IPS-18c (cell line): ENCODE measurements around the gene VPS51.
A peak's percentile ranks its signal among the peaks of the same experiment; 100 is the strongest.
"Not testable (repeated sequence)": the region's sequence is repeated elsewhere in the genome, so short reads cannot be mapped to it uniquely, and the experiment has no call there.

Experiments
- H3K4me3 ChIP-seq: 2 replicates; pipeline ENCODE4 v1.7.0; 2013; ENCODE audit warnings: low read depth, mild to moderate bottlenecking, low read length, moderate library complexity; ENCODE audit not compliant: insufficient read depth
- H3K9me3 ChIP-seq: one replicate; pipeline ENCODE4 v1.6.1; 2013; ENCODE audit warnings: mild to moderate bottlenecking, low read length, moderate library complexity; ENCODE audit not compliant: control insufficient read depth, insufficient read depth

VPS51 gene

DNA sequence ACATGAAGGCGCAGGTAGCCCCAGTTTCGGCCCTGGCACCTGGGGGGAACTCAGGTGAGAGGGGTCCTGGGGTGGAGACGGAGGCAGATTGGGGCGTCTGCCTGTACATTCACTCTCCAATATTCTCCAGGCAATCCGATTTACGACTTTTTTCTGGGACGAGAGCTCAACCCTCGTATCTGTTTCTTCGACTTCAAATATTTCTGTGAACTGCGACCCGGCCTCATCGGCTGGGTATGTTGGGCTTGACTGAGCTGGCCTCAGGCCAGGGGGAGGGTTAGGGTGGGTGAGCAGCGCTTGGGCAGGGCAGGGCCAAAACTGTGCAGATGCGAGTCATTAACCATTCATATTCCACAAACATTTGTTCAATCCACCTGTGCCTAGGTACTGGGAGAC lies 17.3 kb downstream of the VPS51 start:
- peak overlapping the region; percentile 83; the same call in 1 of the 2 replicates for H3K4me3 ChIP-seq
- peaks cover 3% of the 10 kb centered on the region for H3K9me3 ChIP-seq

- H3K9me3 ChIP-seq = peaks cover 2% of the 10 kb centered on the region
- no peak overlapping the region for H3K4me3 ChIP-seq
Observed at GRCh38 chr11:65113839-65114238, 17.8 kb downstream of the VPS51 start.

DNA sequence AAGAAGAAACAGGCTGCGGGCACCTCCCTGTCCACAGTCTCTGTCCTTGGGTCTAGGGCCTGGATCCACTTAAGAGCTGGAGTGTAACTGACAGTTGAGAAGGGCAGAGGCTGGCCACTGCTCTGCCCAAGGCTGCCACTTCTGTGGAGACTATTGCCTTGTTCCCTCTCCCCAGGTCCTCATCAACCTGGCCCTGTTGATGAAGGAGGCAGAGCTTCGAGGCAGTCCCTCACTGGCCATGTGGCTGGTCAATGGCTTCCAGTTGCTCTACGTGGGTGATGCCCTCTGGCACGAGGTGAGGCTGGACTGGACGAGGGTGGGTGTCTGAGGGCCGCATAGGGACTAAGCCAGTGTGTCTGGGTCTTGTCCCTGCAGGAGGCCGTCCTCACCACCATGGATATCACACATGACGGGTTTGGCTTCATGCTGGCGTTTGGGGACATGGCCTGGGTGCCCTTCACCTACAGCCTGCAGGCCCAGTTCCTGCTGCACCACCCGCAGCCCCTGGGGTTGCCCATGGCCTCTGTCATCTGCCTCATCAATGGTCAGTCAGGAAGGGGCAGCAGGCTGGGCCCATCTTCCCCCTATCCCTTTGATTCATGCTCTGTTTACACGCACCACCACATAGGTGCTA lies 18.6 kb downstream of the VPS51 start:
- Histone ChIP-seq H3K4me3 (no peak overlapping the region), H3K9me3 (peaks cover 2% of the 10 kb centered on the region)

DNA sequence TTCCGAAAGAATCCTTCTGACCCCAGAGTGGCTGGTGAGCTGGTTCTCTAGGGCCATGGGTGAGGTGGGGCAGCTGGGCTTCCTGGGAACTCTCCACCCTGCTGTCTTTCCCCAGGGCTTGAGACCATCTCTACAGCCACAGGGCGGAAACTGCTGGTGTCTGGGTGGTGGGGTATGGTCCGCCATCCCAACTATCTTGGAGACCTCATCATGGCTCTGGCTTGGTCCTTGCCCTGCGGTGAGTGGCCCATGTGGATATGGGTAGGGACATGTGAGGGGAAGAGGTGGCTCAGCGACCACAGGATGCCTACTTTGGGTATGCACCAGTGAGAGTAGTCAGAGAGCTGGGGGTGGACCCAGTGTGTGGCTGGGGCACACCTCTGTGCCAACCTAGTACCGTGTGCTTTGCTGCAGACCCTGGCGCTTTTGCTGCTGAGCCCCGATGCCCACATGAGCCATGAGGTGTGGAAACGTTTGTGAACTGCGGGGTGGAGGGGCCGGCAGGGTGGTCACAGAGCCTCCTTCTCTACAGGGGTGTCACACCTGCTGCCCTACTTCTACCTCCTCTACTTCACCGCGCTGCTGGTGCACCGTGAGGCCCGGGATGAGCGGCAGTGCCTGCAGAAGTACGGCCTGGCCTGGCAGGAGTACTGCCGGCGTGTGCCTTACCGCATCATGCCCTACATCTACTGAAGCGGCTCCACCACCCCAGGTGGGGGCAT lies 19.5 kb downstream of the VPS51 start:
- Histone ChIP-seq H3K4me3 (no peak overlapping the region), H3K9me3 (peaks cover 2% of the 10 kb centered on the region)

- Histone ChIP-seq H3K4me3 (peak overlapping the region; percentile 96), H3K9me3 (peaks cover 2% of the 10 kb centered on the region)
Observed at GRCh38 chr11:65116370-65117205, 20.6 kb downstream of the VPS51 start.

DNA sequence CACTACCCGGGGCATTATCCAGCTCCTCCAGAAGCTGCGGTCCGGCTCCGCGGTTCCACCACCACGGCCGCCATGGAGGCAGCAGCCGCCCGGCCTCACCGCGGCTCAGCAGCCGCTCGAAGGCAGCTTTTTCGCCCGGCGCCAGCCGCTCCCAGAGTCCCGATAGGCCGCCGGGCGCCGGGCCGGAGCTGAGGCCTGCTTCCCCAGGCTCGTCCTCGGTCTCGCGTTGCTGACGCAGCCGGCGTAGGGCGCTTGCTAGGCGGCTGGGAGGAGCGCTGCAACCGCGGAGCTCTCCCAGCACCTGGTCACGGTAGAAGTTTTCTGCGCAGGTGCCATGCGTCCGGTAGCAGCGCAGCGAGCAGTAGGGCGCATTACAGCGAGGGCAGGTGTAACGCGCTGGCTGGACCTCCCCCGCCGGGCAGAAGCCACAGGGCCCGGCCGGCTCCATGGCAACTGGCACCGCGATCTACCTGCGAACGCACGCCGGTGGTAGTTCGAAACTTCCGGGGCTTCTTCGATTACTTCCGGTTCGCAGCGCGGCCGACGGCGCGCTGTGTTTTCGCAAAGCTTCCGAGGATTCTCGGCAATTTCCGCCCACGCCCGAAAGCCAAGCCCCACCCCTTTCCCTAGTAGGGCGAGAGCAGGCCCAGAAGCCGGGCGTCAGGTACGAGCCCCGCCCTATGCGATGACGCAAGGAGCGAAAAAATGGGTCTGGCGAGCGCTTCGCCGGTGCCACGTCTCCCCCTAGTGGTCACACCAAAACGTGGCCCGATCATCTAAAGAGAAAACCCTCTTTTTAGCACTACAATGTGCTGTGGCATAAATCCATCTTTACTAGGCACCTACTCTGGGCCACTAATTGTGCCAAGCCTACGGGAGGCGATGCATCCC lies 21.4 kb downstream of the VPS51 start, which contains the start of gene ZNHIT2:
Gene ZNHIT2 (minus strand): TSS at position 496 of the 891 bp plus-strand sequence. CDS start 48 bp downstream, at position 448.
- H3K4me3 ChIP-seq = peak within 1 kb of the TSS; percentile 96
- no peaks in the 10 kb centered on the region for H3K9me3 ChIP-seq

GRCh38 chr11:65118097-65118837 lies 22.3 kb downstream of the VPS51 start:
- H3K4me3 ChIP-seq = no peak overlapping the region
- H3K9me3 ChIP-seq = no peaks in the 10 kb centered on the region

DNA sequence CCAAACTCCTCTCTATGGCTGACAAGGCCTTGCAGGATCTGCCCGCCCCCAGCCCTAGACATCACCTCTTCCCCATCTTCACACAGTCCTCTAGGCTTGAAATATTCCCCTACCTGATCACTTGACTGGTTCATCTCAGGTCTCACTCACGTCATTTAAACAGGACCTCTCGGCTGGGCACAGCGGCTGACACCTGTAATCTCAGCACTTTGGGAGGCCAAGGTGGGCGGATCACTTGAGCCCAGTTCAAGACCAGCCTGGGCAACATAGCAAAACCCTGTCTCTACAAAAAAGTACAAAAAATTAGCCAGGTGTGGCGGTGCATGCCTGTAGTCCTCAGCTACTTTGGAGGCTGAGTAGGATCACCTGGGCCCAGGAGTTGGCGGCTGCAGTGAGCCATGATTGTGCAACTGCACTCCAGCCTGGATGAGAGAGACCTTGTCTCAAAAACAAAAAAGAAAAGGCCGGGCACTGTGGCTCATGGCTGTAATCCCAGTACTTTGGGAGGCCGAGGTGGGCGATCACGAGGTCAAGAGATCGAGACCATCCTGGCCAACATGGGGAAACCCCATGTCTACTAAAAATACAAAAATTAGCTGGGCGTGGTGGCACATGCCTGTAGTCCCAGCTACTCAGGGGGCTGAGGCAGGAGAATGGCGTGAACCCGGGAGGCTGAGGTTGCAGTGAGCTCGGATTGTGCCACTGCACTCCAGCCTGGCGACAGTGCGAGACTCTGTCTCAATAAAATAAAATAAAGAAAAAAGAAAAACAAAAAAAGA lies 23.1 kb downstream of the VPS51 start:
- H3K4me3 ChIP-seq, H3K9me3 ChIP-seq: not testable (repeated sequence)

DNA sequence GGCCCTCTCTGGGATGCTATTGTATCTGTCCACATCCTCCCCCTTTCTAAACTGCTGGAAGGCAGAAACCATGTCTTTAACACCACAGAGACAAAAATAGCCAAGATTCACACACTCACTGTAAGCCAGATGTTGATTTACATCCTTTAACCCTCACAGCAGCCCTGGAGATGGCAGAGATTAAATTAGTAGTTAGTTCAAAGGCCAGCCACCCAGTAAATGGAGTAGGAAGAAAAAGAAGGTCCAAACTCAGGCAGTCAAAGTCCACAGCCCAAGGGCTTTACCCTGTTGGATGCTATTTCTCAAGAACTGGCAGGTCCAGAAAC lies 23.6 kb downstream of the VPS51 start:
- Histone ChIP-seq H3K9me3 (no peaks in the 10 kb centered on the region), H3K4me3 (no peak overlapping the region)

DNA sequence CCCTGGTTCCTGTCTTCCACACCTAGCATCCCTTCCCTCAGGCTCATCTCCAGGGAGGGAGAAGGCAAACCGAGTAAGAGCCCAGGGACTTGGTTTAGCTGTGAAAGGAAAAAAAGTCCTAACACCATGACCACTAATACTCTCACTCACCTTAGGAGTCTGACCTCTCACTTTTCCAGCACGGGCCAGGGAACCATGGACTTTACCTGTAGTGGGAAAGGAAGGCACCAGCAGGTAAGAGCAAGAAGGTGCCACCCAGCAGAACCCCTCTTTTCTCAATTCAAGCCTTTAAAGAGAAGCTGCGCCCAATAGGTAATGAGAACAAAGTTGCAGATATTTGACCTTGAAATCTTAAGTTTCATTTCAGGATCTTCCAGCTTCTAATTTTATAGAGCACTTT lies 24.8 kb downstream of the VPS51 start:
- no peaks in the 10 kb centered on the region for H3K9me3 ChIP-seq
- peak overlapping the region; percentile 90 for H3K4me3 ChIP-seq

DNA sequence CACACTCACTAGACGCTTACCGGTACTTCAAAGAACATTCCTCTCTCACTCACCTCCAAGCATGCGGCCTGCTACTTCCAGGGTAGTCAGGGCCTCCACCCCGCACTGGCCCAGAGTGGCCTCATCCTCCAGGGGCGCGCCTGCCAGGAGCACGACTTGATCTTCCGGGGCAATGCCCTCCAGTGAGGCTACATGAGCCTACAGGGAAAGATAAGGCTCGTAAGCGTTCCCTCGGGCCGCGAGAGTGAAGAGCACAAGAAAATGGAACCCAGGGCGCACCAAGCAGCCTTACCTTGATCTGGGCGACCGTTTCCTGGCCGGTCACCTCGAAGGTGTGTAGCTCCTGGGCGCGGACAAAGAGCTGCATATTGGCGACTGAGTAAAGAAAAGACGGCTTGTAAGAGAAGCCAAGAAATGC lies 25.4 kb downstream of the VPS51 start:
- Histone ChIP-seq H3K4me3 (peak overlapping the region; percentile 90), H3K9me3 (no peaks in the 10 kb centered on the region)

DNA sequence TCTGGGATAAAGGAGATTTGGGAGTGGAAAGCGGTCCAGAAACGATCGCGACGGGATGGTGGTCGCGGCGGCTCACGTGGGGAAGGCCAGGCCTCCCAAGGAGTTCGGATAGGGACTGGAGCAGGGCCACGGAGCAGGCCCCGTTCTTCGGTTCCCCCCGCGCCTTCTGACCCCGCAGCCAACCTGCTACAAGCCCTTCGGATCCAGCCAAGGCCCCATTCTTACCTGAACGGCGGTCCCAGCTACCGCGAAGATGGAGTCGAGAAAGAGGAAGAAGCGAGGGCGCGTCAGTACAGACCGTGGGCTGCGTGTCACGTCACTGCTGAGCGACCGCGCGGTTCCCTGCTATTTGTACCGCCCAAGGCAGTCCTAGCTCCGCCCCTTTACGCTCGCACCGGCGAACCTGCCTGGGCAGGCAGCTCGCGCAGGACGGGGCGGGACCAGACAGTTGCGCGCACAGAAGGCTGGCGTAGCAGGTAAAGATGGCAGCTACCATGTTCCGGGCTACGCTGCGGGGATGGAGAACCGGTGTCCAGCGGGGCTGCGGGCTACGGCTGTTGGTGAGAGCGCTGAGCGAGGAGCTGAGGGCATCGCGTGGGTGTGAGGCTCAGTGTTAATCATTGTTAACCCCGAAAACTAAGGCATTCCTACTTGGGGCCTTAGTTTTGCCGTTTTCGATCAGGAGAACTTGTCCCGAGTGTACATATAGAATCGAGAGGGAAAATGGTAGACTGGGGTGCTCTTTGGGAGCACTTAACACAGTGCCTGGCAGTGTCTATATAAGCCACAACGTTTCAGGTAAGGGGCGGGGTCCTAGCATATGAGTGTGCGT lies 26.1 kb downstream of the VPS51 start, which contains the start of the genes FAU and MRPL49:
Gene FAU (minus strand): TSS at position 270 of the 832 bp plus-strand sequence. CDS start 321 bp downstream, outside the sequence.
Gene MRPL49 (plus strand): TSS at position 457 of the 832 bp plus-strand sequence. CDS start 26 bp downstream, at position 483.
- Histone ChIP-seq H3K9me3 (no peaks in the 10 kb centered on the region), H3K4me3 (peak within 1 kb of the TSS; percentile 90)

- no peak overlapping the region for H3K4me3 ChIP-seq
- no peaks in the 10 kb centered on the region for H3K9me3 ChIP-seq
Observed at GRCh38 chr11:65124480-65125196, 28.6 kb downstream of the VPS51 start.
